PFSK-1 (cell line): ENCODE results near the gene PANK4.

Experiments used
- POLR2AphosphoS5 ChIP-seq: IDR thresholded peaks from 2 replicates; pipeline ENCODE4 v1.6.1; 2012; ENCODE audit warnings: low read depth, mild to moderate bottlenecking, control low read depth, low read length, moderate library complexity
- SIN3A ChIP-seq: IDR thresholded peaks from 2 replicates; pipeline ENCODE4 v1.6.1; 2012; ENCODE audit warnings: mild to moderate bottlenecking, low read length, moderate library complexity, borderline replicate concordance; ENCODE audit not compliant: insufficient read depth
- TAF1 ChIP-seq: IDR thresholded peaks from 2 replicates; pipeline ENCODE4 v1.6.1; 2012; ENCODE audit warnings: low read length, control low read depth, borderline replicate concordance; ENCODE audit not compliant: insufficient read depth
- TF ChIP-seq, protein P1 (sequence below), 2 experiments: IDR thresholded peaks; 2 replicates each; pipeline versions ENCODE4 v1.6.1 to v1.8.0; 2011 to 2012; ENCODE audit warnings: low read depth in 2 of 2, low read length in 2 of 2, control low read depth in 1 of 2, inconsistent platforms in 1 of 2, mild to moderate bottlenecking in 1 of 2, moderate library complexity in 1 of 2; ENCODE audit not compliant: insufficient read depth in 1 of 2

DNA sequence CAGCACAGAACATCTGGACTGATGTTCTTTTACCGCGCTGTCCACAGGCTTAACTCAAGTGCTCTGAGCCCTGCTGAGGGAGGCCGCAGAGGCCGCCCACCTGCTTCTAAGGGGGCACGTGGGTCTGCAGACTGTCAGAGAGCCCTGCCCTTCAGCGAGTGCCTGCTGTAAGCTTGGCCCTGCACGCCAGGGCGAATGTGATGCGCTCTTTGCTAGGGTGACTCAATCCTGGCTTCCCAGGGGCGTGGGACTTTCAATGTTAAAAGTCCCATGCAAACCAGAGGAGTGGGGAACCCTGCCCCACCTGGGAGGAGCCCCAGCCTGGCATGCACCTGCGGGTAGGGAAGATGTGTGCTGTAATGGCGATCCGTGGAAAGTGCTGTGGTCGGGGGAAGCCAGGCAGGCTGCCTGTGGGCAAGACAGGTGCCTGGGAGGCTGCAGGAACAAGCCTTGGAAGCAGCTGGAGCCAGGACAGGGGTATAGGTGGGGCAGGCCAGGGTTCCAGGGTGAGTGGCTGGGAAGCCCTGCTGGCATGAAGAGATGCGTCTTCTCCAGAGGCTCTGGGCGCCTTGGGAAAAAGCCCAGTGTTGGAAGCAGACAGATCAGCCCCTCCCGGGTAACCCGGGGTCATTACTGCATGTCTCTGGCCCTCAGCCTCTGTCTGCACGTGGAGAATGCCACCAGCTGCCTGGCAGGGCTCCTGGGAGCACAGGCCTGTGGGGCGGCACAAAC is 594 bp upstream of the PANK4 start:
- TF ChIP-seq TAF1 (no peak), POLR2AphosphoS5 (no peak), SIN3A (no peak)
- TF ChIP-seq, protein P1, sequence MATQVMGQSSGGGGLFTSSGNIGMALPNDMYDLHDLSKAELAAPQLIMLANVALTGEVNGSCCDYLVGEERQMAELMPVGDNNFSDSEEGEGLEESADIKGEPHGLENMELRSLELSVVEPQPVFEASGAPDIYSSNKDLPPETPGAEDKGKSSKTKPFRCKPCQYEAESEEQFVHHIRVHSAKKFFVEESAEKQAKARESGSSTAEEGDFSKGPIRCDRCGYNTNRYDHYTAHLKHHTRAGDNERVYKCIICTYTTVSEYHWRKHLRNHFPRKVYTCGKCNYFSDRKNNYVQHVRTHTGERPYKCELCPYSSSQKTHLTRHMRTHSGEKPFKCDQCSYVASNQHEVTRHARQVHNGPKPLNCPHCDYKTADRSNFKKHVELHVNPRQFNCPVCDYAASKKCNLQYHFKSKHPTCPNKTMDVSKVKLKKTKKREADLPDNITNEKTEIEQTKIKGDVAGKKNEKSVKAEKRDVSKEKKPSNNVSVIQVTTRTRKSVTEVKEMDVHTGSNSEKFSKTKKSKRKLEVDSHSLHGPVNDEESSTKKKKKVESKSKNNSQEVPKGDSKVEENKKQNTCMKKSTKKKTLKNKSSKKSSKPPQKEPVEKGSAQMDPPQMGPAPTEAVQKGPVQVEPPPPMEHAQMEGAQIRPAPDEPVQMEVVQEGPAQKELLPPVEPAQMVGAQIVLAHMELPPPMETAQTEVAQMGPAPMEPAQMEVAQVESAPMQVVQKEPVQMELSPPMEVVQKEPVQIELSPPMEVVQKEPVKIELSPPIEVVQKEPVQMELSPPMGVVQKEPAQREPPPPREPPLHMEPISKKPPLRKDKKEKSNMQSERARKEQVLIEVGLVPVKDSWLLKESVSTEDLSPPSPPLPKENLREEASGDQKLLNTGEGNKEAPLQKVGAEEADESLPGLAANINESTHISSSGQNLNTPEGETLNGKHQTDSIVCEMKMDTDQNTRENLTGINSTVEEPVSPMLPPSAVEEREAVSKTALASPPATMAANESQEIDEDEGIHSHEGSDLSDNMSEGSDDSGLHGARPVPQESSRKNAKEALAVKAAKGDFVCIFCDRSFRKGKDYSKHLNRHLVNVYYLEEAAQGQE (IDR thresholded peaks at IDR 0.05; ENCODE audit: insufficient read depth in 1 of 2, low read depth in 2 of 2, low read length in 2 of 2) = no peak
